Epithelial cell of proximal tubule (primary cell): ENCODE results near the gene DBF4. TPM values are rescaled to one million over a fixed set of nuclear protein-coding genes. Genes with fewer than 3 reads are reported as not detected.
"Not testable (repeated sequence)": the region's sequence is repeated elsewhere in the genome, so short reads cannot be mapped to it uniquely, and the experiment has no call there.

Experiments used
- DNase-seq: peaks from one replicate; pipeline ENCODE4 v3.0.0-alpha.2; 2011; ENCODE audit warnings: low read depth
- H3K4me3 ChIP-seq: 2 replicates; pipeline ENCODE4 v1.5.1; 2011; ENCODE audit warnings: low read depth, mild to moderate bottlenecking, low read length
- total RNA-seq: library from RNA; depleted of rRNA; stranded (reverse); fragments of >200 nt; gene quantifications from 2 replicates; pipeline ENCODE4 v1.2.3, GENCODE V29; 2015
- TF ChIP-seq, protein P1 (sequence below): conservative IDR thresholded peaks from 2 replicates; pipeline ENCODE4 v1.5.1; 2012; ENCODE audit warnings: low read depth, mild to moderate bottlenecking, low read length

DBF4 gene
- total RNA-seq, 1 donor from 2014 or later, result 60.5 TPM

DNA sequence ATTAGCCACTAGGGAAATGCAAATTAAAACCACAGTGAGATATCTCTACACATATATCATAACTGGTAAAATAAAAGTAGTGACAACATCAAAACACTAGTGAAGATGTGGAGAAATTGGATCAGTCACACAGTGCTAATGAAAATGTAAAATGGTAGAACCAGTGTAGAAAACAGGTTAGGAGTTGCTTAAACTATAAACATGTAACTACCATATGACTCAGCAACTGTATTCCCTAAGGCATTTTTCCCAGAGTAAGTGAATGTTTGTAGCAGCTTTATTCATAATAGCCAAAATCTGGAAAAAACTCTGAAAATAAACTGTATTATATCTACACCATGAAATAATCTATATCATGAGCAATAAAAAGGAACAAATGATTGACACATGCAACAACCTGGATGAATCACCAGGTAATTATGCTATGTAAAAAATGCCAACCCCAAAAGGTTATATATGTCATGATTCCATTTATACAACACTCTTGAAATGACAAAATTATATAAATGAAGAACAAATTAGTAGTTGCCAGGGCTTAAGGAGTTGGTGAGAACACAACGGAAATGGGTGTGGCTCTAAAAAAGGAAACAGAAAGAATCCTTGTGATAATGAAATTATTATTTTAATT, 22.9 kb upstream of the DBF4 start:
- TF ChIP-seq, protein P1, sequence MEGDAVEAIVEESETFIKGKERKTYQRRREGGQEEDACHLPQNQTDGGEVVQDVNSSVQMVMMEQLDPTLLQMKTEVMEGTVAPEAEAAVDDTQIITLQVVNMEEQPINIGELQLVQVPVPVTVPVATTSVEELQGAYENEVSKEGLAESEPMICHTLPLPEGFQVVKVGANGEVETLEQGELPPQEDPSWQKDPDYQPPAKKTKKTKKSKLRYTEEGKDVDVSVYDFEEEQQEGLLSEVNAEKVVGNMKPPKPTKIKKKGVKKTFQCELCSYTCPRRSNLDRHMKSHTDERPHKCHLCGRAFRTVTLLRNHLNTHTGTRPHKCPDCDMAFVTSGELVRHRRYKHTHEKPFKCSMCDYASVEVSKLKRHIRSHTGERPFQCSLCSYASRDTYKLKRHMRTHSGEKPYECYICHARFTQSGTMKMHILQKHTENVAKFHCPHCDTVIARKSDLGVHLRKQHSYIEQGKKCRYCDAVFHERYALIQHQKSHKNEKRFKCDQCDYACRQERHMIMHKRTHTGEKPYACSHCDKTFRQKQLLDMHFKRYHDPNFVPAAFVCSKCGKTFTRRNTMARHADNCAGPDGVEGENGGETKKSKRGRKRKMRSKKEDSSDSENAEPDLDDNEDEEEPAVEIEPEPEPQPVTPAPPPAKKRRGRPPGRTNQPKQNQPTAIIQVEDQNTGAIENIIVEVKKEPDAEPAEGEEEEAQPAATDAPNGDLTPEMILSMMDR, result no peak
- no peak overlapping the region for H3K4me3 ChIP-seq
- no peak for DNase-seq

DNA sequence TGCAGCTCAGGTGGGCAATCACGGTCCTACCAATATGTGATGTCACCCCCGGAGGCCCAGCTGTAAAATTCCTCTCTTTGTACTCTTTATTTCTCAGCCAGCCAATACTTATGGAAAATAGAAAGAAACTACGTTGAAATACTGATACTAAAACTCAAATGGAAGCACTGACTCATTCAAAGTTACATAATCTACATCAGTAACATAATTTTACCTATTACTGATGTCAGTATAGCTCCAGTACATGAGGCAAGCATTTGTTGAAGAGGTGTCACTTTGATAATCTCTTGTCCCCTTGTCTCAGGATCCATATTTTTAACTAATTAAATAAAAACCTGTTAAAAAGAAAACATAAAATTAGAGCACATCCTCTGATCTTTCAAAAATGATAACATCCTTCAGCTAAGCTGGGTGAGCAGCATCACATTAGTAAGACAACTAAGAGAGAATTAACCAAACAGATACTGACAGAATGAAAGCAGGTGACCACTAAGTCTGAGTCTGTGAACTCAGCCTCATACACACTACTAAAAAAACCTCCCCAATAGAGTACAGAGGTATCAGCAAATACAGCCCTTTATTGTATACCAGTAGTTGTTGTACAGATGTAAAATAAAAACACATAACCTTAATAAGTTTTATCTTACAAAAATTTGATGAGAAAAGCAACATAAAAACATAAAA, 17.7 kb upstream of the DBF4 start:
- no peak for DNase-seq
- TF ChIP-seq, protein P1, result no peak
- H3K4me3 ChIP-seq, result no peak overlapping the region

DNA sequence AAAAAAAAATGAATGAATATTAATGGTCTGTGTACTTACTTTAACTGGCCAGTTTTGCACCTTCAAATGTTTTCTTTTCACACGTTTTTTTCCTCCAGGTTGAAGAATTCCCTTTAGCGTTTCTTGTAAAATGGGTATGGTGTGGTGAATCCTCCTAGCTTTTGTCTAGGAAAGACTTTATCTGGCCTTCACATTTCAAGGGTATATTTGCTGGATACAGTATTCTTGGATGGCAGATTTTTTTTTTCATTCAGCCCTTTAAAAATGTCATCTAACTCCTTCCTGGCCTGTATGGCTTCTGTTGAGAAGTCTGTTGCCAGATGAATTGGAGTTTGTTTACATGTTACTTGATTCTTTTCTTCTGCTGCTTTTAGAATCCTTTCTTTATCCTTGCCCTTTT, 10.2 kb upstream of the DBF4 start:
- TF ChIP-seq, protein P1, result no peak
- no peak overlapping the region for H3K4me3 ChIP-seq
- no peak for DNase-seq

DNA sequence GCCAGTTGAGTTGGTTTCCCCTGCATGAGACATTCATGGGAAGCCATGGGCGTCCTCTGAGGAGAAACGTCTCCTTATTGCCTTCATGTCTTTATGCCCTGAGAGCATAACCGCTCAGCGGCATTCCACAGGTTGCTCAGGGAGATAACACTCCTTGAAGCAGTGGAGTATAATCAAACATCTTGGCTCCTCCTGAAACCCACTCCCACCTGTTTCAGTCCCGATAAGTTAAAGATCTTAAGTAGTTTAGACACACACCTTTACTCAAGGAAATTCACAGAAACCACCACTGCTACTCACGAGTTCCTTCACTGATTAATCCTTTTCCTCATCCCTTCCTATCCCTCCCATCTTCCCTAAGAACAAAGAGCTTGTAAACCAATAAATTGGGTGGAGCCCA, 9.8 kb upstream of the DBF4 start:
- H3K4me3 ChIP-seq, DNase-seq: not testable (repeated sequence)

DNA sequence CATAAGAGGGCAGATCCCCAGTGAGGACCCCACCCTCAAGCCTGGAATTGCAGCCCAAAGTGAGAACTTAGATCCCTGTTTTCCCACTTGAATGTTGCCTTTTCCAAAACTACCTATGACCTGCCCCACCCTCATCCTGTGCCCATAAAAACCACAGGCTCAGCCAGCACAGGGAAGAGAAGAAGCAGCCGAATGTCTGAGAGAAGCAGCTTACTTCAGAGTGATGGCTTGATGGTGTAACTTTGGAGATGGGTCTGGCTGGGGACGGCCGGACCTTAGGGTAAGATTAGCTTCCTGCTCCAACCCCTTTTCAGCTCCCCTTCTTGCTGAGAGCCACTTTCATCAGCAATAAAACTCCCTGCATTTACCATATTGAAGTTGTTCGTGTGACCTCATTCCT, 5.8 kb upstream of the DBF4 start:
- TF ChIP-seq, protein P1, result no peak
- DNase-seq, result no peak
- no peak overlapping the region for H3K4me3 ChIP-seq

DNA sequence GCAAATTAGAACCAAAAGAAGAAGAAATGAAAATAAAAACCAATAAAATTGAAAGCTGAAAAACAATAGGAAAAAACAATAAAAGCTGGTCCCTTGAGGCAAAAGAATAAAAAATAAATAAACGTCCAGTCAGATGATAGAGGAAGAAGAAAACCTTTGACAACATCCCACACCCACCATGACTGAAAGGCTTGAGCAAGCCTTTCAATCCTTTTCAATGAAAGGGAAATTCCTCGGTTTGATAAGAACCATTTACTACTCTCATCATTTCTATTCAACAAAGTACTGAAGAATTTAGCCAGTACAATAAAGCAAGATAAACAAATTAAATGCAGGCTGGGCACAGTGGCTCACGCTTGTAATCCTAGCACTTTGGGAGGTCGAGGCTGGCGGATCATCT, 3.9 kb upstream of the DBF4 start:
- TF ChIP-seq, protein P1, result no peak
- DNase-seq, result no peak
- no peak overlapping the region for H3K4me3 ChIP-seq

DNA sequence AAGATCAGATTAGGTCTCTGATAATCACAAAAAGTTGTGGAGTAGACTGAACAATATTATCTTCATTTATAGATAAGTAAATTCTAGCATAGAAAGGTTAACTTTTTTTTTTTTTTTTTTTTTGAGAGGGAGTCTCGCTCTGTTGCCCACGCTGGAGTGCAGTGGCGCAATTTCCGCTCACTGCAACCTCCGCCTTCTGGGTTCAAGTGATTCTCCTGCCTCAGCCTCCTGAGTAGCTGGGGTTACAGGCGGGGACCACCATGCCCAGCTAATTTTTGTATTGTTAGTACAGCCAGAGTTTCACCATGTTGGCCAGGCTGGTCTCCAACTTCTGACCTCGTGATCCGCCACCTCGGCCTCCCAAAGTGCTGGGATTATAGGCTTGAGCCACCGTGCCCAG, 3.0 kb upstream of the DBF4 start:
- not testable (repeated sequence) for DNase-seq, H3K4me3 ChIP-seq

DNA sequence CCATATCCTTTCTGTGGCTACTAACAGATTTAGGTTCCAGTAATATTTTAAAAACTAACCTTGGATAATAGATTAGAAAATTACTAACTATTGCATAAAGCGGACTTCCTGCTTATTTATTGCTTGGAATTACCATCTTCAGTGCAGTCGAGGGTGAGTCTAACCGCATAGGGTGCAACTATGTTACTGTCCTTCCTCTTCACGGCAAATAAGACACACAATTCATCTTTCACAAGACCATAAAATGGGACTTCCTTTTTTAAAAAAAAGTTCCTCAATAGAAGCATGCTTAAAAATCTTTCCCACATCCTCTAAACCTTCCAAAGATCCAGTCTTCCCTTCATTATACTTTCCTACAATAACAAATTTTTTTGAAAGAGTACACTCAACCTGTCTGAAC, 2.2 kb upstream of the DBF4 start:
- peak overlapping the region; percentile 95 for H3K4me3 ChIP-seq
- TF ChIP-seq, protein P1, result no peak
- no peak for DNase-seq
